KMS-11 (cell line): Measurements from ENCODE around the gene CCSER1.

Experiments
- H2AFZ ChIP-seq: fragments of 200-600 bp; sonication (generic); 2 replicates; pipeline ENCODE4 v1.6.1; 2016; ENCODE audit warnings: antibody characterized with exemption, mixed run types, low read depth
- H3K27ac ChIP-seq: fragments of 200-600 bp; sonication (generic); 2 replicates; pipeline ENCODE4 v1.6.1; 2016; ENCODE audit warnings: mild to moderate bottlenecking, mixed run types
- H3K27me3 ChIP-seq: fragments of 200-600 bp; sonication (generic); 2 replicates; pipeline ENCODE4 v1.6.1; 2017; ENCODE audit warnings: mild to moderate bottlenecking, low read depth, mixed run types, moderate library complexity; ENCODE audit not compliant: insufficient read depth
- H3K36me3 ChIP-seq: fragments of 200-600 bp; sonication (generic); 2 replicates; pipeline ENCODE4 v1.6.1; 2017; ENCODE audit warnings: mild to moderate bottlenecking, mixed run types; ENCODE audit not compliant: insufficient read depth
- H3K4me1 ChIP-seq: fragments of 200-600 bp; sonication (generic); 2 replicates; pipeline ENCODE4 v1.6.1; 2016; ENCODE audit warnings: mild to moderate bottlenecking, low read depth, mixed run types; ENCODE audit not compliant: poor library complexity, severe bottlenecking
- H3K4me2 ChIP-seq: fragments of 200-600 bp; sonication (generic); 2 replicates; pipeline ENCODE4 v1.7.0; 2016; ENCODE audit warnings: mild to moderate bottlenecking, mixed run types
- H3K4me3 ChIP-seq: fragments of 200-600 bp; sonication (generic); IDR thresholded peaks from 2 replicates; pipeline ENCODE4 v1.6.1; 2017; ENCODE audit warnings: low read depth, low read length, mixed read lengths; ENCODE audit not compliant: insufficient read depth
- H3K79me2 ChIP-seq: fragments of 200-600 bp; sonication (generic); 2 replicates; pipeline ENCODE4 v1.6.1; 2016; ENCODE audit warnings: low read depth, mixed run types; ENCODE audit not compliant: insufficient read depth
- H3K9ac ChIP-seq: fragments of 200-600 bp; sonication (generic); 2 replicates; pipeline ENCODE4 v1.6.1; 2016; ENCODE audit warnings: mild to moderate bottlenecking, mixed run types
- H4K20me1 ChIP-seq: fragments of 200-600 bp; sonication (generic); 2 replicates; pipeline ENCODE4 v1.6.1; 2016; ENCODE audit warnings: mild to moderate bottlenecking, mixed run types; ENCODE audit not compliant: insufficient read depth
- CTCF ChIP-seq: fragments of 200-600 bp; sonication (generic); conservative IDR thresholded peaks from 2 replicates; pipeline ENCODE4 v1.6.1; 2017; ENCODE audit warnings: low read depth, mild to moderate bottlenecking, antibody characterized with exemption, low read length, moderate library complexity, mixed read lengths

CCSER1 gene

GRCh38 chr4:90546114-90546513 lies 418.9 kb downstream of the CCSER1 start:
- H3K4me2 ChIP-seq, result no peak overlapping the region
- peaks cover 15% of the 10 kb centered on the region for H3K4me1 ChIP-seq
- TF ChIP-seq CTCF, result no peak
- H4K20me1 ChIP-seq, result no peaks in the 10 kb centered on the region
- H3K27me3 ChIP-seq, result no peaks in the 10 kb centered on the region
- no peak overlapping the region for H3K27ac ChIP-seq
- H3K36me3 ChIP-seq, result no peaks in the 10 kb centered on the region
- no peak overlapping the region for H3K9ac ChIP-seq
- H2AFZ ChIP-seq, result no peak overlapping the region
- no peak overlapping the region for H3K4me3 ChIP-seq
- H3K79me2 ChIP-seq, result no peaks in the 10 kb centered on the region

GRCh38 chr4:90570615-90571014 lies 443.4 kb downstream of the CCSER1 start:
- H3K4me3 ChIP-seq, result no peak overlapping the region
- H3K27ac ChIP-seq, result no peak overlapping the region
- no peak overlapping the region for H2AFZ ChIP-seq
- no peaks in the 10 kb centered on the region for H3K36me3 ChIP-seq
- no peak overlapping the region for H3K9ac ChIP-seq
- no peaks in the 10 kb centered on the region for H3K79me2 ChIP-seq
- H3K4me1 ChIP-seq, result peaks cover 7% of the 10 kb centered on the region
- H4K20me1 ChIP-seq, result no peaks in the 10 kb centered on the region
- no peaks in the 10 kb centered on the region for H3K27me3 ChIP-seq
- no peak for TF ChIP-seq CTCF
- no peak overlapping the region for H3K4me2 ChIP-seq

GRCh38 chr4:90572996-90573395 lies 445.8 kb downstream of the CCSER1 start:
- Histone ChIP-seq H3K9ac (no peak overlapping the region), H3K27ac (no peak overlapping the region), H4K20me1 (no peaks in the 10 kb centered on the region), H3K79me2 (no peaks in the 10 kb centered on the region), H3K4me1 (peaks cover 7% of the 10 kb centered on the region), H2AFZ (no peak overlapping the region), H3K36me3 (no peaks in the 10 kb centered on the region), H3K27me3 (no peaks in the 10 kb centered on the region), H3K4me3 (no peak overlapping the region), H3K4me2 (no peak overlapping the region)
- no peak for TF ChIP-seq CTCF

GRCh38 chr4:90575371-90575770 lies 448.2 kb downstream of the CCSER1 start:
- Histone ChIP-seq H3K4me1 (peaks cover 7% of the 10 kb centered on the region), H3K9ac (no peak overlapping the region), H3K79me2 (no peaks in the 10 kb centered on the region), H3K27me3 (no peaks in the 10 kb centered on the region), H3K4me2 (no peak overlapping the region), H2AFZ (no peak overlapping the region), H3K27ac (no peak overlapping the region), H4K20me1 (no peaks in the 10 kb centered on the region), H3K4me3 (no peak overlapping the region), H3K36me3 (no peaks in the 10 kb centered on the region)
- no peak for TF ChIP-seq CTCF

- H3K36me3 ChIP-seq, result no peaks in the 10 kb centered on the region
- H2AFZ ChIP-seq, result no peak overlapping the region
- H4K20me1 ChIP-seq, result no peaks in the 10 kb centered on the region
- H3K27ac ChIP-seq, result no peak overlapping the region
- no peaks in the 10 kb centered on the region for H3K27me3 ChIP-seq
- no peak for TF ChIP-seq CTCF
- H3K4me1 ChIP-seq, result no peaks in the 10 kb centered on the region
- H3K4me3 ChIP-seq, result no peak overlapping the region
- no peak overlapping the region for H3K9ac ChIP-seq
- H3K79me2 ChIP-seq, result no peaks in the 10 kb centered on the region
- no peak overlapping the region for H3K4me2 ChIP-seq
These were observed 453.1 kb downstream of the CCSER1 start for GRCh38 chr4:90580326-90580725.
